KOPT-K1 (cell line): ENCODE data around the gene ZNF599.
"Not testable (repeated sequence)": the region's sequence is repeated elsewhere in the genome, so short reads cannot be mapped to it uniquely, and the experiment has no call there.

Experiments
- H3K27ac ChIP-seq: fragments of 200-600 bp; sonication (generic); 2 replicates; pipeline ENCODE4 v1.5.1; 2016; ENCODE audit warnings: antibody characterized with exemption, mild to moderate bottlenecking, low read depth, low read length; ENCODE audit not compliant: poor library complexity, severe bottlenecking
- H3K36me3 ChIP-seq: fragments of 200-600 bp; sonication (generic); 2 replicates; pipeline ENCODE4 v1.5.1; 2017; ENCODE audit warnings: antibody characterized with exemption, mild to moderate bottlenecking, low read length, moderate library complexity; ENCODE audit not compliant: insufficient read depth
- H3K9me3 ChIP-seq: fragments of 200-600 bp; sonication (generic); 2 replicates; pipeline ENCODE4 v1.5.1; 2017; ENCODE audit warnings: antibody characterized with exemption, low read length, mild to moderate bottlenecking; ENCODE audit not compliant: insufficient read depth, poor library complexity, severe bottlenecking

Gene ZNF599

DNA sequence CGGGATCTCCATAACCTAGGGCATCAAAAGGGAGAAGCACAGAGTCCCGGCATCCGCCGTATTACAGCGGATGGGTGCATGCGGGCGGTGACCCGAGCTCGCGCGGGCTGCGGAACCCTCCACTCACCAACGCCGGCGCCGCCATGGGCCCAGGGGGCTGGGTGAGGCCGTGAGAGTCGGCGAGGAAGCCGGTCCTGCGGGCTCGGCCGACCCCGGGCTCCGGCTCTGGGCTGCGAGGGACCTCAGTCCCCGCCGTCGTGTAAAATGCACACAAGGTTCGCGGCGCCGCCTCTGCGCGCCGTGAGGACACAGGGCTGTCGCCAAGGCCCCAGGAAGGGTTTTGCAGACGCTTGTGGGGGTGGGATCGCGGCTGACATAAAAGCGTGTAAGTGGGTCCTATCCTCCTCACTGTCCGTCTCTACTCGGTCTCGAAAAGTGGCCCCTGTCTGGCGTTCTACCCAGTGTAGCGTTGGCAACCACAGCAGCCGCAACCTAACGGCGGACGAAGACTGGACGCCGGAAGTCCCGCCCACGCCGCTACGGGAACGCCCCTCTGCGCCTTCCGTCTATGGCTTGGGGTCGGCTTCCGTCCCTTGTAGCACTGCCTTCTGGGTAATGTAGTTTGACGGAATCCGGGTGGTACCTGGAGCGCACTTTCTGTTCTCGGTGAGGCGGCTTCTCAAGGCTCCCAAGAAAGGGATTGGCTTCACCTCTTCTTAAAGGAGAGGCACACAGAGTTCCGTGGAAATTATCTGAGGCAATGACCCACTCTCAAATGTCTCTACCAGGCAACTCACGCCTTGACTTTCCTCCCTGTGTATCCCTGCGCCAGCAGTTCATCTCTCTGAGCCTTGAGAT is at the start of gene ZNF599:
Gene ZNF599, minus strand, starts transcription at position 519 of the 858 bp plus-strand sequence. Its CDS starts 374 bp downstream, at position 145.
- Histone ChIP-seq H3K27ac (peak within 1 kb of the TSS; percentile 79), H3K36me3 (peaks cover 16% of the 10 kb centered on the region), H3K9me3 (peaks cover 9% of the 10 kb centered on the region)

DNA sequence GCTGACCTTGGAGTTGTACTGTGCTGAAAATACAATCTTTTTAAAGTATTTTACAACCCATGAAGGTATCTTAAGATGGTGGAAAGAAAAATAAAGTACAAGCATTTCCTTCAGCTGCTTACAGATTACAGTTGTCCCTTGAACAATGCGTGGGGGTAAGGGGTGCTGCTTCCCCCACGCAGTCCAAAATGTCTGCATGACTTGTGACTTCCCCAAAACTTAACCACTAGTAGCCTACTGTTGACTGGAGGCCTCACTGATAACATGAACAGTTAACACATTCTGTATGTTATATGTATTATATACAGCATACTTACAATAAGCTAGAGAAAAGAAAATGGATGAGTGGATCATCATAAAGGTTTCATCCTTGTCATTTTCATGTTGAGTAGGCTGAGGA is 45.3 kb upstream of the ZNF599 start:
- Histone ChIP-seq H3K9me3 (no peaks in the 10 kb centered on the region), H3K36me3 (no peaks in the 10 kb centered on the region), H3K27ac (no peak overlapping the region)

DNA sequence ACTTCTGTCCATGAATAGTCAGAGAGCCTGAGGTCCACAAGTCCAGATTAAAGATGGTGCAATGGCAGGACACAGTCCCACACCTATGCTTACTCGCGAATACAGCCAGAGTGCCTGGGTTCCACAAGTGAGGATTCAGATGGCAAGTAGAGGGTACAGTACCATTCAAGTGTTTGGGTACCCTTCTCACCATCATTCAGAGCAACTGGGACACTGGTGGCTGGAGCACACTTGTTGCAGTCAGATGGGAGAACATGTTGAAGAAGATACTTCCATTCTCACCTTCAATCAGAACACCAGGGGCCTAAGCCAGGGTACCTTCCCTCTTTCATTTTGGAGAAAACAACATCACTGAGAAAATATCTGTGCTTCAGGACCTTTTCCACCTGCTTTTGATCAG is 43.7 kb upstream of the ZNF599 start:
- Histone ChIP-seq H3K27ac (no peak overlapping the region), H3K36me3 (no peaks in the 10 kb centered on the region), H3K9me3 (no peaks in the 10 kb centered on the region)

DNA sequence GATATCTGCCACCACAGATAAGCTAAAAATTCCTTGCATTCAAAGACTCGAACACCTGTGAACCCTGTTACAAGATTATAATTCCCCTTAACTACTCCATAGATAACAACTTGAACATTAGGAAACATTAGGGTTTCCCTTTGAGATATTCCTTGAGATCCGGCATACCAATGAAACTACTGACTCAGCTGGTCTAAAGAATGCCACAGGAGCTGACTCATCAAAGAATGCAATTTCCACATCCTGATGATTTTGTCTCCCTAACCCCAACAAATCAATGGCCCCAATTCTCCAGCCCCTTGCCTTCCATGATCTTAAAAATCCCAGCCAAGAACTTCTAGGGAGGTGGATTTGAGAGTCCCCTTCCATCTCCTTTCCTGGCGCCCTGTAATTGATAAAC is 35.6 kb upstream of the ZNF599 start:
- Histone ChIP-seq H3K36me3 (no peaks in the 10 kb centered on the region), H3K27ac (no peak overlapping the region), H3K9me3 (peaks cover 32% of the 10 kb centered on the region)

DNA sequence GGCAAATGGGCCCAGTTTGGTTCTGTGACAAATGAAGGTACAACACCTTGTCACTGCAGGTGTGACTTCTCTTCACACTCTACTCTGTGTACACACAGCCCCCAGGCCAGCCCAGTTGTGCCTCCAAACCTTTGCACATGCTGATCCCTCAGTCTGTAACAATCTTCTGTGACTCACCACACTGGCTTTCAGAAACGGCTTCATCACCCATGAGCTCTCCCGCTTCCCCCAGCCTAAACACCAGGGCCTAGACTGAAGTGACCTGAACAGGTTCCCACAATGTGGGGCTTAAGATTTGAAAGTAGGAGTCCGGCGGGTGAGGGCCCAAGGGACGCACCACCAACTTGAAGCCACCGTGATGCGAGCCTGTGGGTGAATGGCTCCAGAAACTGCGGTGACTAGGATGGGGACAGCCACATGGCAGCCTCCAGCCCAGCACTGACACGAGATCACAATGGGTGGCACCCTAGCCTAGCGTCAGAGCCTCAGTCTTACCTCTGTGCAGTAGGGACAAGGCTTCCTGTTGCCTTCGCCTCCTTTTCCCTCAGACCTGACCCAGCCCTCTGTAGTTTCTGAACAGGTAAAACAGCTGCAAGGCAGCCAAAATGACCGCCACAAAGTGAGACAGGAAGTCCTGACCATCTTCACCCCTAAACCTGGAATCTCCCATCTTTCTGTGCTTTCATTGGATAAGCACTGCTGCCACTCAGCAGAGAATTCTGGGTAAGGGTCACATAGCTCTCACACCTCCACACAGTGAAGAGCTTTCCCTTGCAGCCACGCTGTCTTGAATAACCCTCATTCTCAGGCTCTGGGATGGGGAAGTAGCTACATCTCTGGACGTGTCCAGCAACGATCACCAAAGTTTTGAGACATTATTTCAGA is 34.2 kb upstream of the ZNF599 start:
- Histone ChIP-seq H3K36me3 (no peaks in the 10 kb centered on the region), H3K9me3 (peaks cover 32% of the 10 kb centered on the region), H3K27ac (no peak overlapping the region)

DNA sequence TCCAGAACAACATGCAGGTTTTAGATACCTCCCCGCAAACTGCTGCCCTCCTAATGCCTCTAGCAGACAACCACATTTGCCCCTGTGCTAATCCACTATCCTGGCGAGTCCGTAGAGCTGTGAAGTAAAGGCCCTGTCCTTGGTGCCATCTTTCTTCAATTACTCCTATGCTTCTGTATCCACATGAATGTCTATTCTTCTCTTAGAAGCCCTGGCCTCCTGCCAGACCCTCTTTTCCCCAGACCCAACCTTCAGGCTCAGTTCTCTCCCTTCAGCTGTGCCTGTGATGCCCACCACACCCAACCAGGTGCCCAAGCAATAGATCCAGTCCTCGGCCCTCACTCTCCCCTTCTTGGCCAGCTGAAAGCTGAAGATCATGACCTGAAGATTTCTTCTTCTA is 31.1 kb upstream of the ZNF599 start:
- H3K27ac ChIP-seq: no peak overlapping the region
- H3K36me3 ChIP-seq: no peaks in the 10 kb centered on the region
- H3K9me3 ChIP-seq: peaks cover 25% of the 10 kb centered on the region

DNA sequence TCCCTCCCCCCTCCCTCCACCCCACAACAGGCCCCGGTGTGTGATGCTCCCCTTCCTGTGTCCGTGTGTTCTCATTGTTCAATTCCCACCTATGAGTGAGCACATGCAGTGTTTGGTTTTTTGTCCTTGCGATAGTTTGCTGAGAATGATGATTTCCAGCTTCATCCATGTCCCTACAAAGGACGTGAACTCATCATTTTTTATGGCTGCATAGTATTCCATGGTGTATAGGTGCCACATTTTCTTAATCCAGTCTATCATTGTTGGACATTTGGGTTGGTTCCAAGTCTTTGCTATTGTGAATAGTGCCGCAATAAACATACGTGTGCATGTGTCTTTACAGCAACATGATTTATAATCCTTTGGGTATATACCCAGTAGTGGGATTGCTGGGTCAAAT is 23.9 kb upstream of the ZNF599 start:
- peaks cover 15% of the 10 kb centered on the region for H3K9me3 ChIP-seq
- not testable (repeated sequence) for H3K36me3 ChIP-seq, H3K27ac ChIP-seq

DNA sequence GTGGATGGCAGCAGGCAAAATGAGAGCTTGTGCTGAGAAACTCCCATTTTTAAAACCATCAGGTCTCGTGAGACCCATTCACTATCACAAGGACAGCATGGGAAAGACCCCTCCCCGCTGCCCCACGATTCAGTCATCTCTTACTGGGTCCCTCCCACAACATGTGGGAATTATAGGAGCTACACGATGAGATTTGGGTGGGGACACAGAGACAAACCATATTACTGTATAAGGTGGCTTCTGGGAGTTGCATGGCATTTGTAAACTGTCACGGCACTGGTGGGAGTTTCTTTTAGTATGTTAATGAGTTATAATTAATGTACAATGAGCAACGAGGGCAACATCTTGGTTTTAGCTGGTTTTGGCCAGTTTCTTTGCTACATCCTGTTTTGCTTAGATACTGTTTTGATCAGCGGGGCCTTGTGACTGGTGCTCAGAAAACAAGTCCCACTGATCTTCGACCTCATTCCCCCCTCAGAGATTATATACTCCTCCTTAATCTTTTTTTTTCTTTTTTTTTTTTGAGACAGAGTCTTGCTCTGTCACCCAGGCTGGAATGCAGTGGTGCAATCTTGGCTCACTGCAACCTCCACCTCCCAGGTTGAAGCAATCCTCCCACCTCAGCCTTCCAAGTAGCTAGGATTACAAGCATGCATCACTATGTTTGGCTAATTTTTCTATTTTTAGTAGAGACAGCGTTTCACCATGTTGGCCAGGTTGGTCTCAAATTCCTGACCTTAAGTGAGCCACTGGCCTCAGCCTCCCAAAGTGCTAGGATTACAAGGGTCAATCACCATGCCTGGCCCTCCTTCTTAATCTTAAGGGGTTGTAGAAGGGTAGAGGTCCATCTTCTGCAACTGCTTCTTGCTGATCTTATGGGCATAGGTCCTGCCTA is 21.3 kb upstream of the ZNF599 start:
- Histone ChIP-seq H3K9me3 (peaks cover 20% of the 10 kb centered on the region), H3K27ac (no peak overlapping the region), H3K36me3 (no peaks in the 10 kb centered on the region)

DNA sequence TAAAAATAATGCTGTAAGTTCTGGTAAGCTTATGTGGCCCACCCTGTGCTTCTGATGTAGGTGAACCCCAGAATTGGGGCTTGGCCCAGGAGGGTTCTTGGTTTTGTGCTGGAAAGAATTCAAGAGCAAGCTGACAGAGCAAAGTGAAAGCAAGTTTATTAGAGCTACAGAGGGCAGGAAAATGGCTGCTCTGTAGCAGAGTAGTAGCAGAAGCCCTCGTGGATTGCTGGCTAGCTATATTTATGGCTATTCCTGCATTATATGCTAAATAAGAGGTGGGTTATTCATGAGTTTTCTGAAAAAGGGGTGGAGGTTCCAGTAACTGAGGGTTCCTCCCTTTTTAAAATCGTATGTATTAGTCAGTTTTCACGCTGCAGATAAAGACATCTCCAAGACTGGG is 20.6 kb upstream of the ZNF599 start:
- Histone ChIP-seq H3K36me3 (no peaks in the 10 kb centered on the region), H3K9me3 (peaks cover 20% of the 10 kb centered on the region), H3K27ac (no peak overlapping the region)

DNA sequence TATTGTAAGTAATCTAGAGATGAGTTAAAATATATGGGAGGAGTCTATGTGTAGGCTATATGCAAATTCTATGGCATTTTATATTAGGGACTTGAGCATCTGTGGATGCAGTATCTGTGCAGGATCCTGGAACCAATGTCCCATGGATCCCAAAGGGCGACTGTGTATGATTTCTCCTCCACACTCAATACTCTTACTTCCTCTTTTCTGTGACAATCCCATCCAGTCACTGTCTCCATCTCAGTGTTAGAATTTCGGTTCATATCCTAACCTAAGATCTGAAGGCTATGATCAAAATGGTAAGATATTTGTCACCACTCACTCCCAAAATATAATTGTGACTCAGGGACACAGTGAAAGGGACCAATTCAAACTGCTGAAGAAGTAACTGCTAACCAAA is 15.1 kb upstream of the ZNF599 start:
- no peak overlapping the region for H3K27ac ChIP-seq
- H3K36me3 ChIP-seq: no peaks in the 10 kb centered on the region
- peaks cover 21% of the 10 kb centered on the region for H3K9me3 ChIP-seq

- Histone ChIP-seq H3K9me3 (peaks cover 17% of the 10 kb centered on the region), H3K36me3 (no peaks in the 10 kb centered on the region)
Measured at GRCh38 chr19:34787059-34787824, 14.2 kb upstream of the ZNF599 start.

DNA sequence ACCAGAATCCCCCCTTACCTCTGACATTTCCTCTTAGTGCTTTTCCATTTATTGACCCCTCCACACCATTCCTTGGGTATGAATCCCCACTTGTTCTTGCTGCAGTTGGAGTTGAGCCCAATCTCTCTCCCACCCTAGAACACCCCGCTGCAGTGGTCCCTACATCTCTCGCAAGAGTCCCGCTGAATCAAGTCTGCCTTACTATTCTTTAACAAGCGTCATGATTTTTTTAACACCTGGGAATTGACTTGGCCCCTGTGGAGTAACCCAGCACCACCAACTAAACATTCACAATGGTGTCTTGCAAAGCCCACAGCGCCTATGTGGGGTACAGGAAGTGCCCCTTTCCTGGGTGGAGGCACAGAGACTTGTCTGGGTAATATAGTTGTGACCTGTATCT is 13.2 kb upstream of the ZNF599 start:
- H3K27ac ChIP-seq: no peak overlapping the region
- peaks cover 7% of the 10 kb centered on the region for H3K9me3 ChIP-seq
- no peaks in the 10 kb centered on the region for H3K36me3 ChIP-seq

More at GRCh38 chr19:34787059-34787824, 14.2 kb upstream of the ZNF599 start:
- H3K27ac ChIP-seq: no peak overlapping the region

- Histone ChIP-seq H3K36me3 (no peaks in the 10 kb centered on the region), H3K27ac (no peak overlapping the region), H3K9me3 (peaks cover 16% of the 10 kb centered on the region)
Measured at GRCh38 chr19:34779652-34780051, 6.6 kb upstream of the ZNF599 start.

- Histone ChIP-seq H3K27ac (no peak overlapping the region), H3K36me3 (no peaks in the 10 kb centered on the region), H3K9me3 (peaks cover 14% of the 10 kb centered on the region)
Measured at GRCh38 chr19:34778342-34778741, 5.3 kb upstream of the ZNF599 start.
